HG03045 (cell line): ENCODE measurements around the gene SBK3.
"Not testable (repeated sequence)": the region's sequence is repeated elsewhere in the genome, so short reads cannot be mapped to it uniquely, and the experiment has no call there.

Source experiments
- ATAC-seq: cut with Tn5 transposase; IDR thresholded peaks from one replicate; pipeline ENCODE4 v1.9.1; 2021; ENCODE audit warnings: mild to moderate bottlenecking, moderate library complexity; ENCODE audit not compliant: unreplicated experiment

The SBK3 gene

DNA sequence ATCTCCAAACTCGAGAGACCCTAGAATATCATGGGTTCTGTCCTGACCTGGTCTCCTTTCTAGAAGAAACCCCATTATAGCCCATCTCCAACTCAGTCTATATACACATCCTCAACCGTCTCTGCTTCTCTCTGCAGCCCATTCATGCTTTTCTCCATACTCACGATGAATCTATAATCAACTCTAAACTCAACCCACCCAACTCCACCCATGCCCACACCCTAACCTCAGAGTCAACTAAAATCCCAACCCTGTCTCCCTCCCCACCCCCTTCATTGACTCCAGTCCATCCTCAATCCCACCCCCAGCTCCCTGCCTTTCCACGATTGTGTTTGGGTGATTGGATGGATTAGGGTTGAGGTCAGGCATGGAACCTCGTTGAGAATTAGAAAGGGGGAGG lies 1.8 kb downstream of the SBK3 start:
- no peak for ATAC-seq

DNA sequence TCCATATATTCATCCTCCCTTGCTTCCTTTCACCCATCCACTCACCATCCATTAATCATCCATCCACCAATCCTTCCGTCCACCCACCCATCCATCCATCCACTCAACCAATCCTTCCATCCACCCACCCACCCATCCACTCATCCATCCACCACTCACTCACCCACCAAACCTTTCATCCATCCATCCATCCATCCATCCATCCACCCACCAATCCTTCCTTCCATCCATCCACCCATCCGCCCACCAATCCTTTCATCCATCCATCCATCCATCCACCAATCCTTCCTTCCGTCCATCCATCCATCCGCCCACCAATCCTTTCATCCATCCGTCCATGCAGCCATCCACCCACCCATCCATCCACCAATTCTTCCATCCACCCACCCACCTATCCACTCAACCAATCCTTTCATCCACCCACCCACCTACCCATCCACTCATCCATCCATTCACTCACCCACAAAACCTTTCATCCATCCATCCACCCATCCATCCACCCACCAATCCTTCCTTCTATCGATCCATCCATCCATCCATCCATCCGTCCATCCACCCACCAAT lies 3.0 kb downstream of the SBK3 start:
- ATAC-seq: no peak

DNA sequence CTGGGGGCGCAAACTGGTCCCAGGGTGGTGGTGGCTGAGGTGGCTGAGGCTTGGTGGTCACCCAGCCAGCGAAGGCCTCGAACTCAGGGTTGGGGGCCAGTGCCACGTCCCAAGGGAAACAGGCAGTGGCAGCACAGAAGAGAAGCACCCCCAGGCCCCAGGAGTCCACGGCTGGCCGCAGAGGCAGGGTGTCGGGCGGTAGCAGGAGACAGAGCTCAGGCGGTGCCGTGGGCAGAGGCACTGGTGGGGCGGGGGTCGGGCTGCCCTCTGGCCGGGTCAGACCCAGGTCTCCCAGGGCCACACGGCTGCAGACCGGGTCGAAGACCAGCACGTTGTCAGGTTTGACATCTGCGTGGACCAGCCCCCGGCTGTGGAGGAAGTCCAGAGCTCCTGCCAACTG lies 4.3 kb downstream of the SBK3 start:
- ATAC-seq: no peak

DNA sequence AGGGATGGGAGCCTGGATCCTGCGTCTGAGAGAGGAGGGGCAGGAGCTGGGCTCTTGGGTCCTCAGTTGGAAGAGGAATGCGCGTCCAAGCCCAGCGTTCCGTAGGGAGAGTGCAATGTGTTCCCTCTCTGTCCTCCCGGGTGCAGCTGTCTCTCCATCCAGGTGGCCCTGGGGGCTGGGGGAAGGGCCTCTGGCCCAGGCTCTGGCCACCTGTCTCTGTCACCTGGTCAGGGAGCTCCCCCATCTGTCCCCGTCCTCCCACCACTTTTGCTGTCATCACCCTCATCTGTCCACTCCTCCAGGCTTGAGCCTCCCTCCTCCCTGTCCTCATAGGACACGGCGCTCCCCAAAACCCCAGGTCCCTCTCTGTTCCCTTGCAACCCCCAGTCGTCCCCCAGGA lies 4.7 kb downstream of the SBK3 start:
- ATAC-seq: no peak

DNA sequence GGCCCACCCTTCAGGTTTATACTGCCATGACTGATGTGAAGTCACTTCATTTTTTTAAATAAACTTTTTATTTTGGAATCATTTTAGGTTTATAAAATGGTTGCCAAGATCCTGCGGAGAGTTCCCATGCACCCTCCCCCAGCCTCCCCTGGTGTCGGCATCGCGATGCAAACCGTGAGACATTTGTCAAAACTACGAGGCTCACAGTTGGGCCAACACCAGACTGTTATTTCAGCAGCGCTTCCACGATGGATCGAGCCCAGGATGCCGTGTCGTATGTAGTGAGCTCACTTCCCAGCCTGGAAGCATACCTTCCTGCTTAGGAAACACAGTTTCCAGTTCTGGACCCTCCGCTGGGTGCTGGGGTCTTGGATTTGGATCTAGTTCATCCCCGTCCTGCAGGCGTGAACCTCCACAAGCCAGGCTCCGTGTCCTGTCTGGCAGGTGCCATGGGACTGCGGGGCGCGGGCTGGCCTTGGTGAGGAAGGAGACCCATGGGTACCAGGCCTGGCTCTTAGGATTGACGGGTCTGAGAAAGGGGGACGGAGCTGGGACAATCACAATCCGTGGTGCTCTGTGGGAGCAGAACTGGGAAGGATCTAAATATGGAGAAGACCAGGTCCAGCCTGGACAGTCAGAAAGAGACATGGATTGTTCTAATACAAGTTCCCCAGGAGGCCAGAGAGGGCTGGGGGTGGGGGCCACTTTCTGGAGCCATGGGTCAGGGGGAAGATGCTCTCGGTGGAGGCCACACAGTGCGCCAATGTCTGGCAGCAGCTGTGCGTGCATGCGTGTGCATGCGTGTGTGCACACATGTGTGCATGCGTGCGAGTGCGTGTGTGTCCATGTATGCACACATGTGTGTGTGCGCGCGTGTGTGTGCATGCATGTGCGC lies 6.0 kb downstream of the SBK3 start:
- ATAC-seq: no peak

DNA sequence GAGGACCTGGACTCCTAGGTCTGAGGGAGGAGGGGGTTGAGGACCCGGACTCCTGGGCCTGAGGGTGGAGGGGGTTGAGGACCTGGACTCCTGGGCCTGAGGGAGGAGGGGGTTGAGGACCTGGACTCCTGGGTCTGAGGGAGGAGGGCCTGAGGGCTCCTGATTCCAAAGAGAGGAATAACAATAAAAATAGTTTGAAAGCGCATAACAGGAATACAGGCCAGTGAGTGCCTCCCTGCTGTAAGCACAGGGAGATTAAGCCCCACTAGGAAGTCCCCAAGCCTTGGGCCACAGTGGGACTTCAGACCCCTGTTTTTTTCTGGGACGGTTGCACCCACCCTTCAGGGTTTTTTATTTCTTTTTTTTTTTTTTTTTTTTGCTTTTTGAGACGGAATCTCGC lies 7.2 kb downstream of the SBK3 start:
- ATAC-seq: no peak

DNA sequence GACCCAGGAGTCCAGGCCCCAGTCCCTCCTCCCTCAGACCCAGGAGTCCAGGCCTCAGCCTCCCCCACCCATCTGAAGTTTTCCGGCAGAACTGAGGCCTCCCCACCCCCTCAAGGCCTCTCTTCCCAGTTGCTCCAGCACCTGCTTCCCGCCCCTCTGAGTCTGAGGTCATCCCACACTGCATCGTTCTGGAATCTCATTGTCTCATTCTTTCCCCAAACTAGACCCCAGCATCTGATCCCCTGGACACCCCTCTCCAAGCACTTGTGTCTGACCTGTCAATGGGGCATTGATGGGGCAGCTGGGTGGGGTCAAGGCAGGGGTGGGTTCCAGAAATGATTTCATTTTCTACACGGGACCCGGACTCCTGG lies 7.6 kb downstream of the SBK3 start:
- no peak for ATAC-seq

DNA sequence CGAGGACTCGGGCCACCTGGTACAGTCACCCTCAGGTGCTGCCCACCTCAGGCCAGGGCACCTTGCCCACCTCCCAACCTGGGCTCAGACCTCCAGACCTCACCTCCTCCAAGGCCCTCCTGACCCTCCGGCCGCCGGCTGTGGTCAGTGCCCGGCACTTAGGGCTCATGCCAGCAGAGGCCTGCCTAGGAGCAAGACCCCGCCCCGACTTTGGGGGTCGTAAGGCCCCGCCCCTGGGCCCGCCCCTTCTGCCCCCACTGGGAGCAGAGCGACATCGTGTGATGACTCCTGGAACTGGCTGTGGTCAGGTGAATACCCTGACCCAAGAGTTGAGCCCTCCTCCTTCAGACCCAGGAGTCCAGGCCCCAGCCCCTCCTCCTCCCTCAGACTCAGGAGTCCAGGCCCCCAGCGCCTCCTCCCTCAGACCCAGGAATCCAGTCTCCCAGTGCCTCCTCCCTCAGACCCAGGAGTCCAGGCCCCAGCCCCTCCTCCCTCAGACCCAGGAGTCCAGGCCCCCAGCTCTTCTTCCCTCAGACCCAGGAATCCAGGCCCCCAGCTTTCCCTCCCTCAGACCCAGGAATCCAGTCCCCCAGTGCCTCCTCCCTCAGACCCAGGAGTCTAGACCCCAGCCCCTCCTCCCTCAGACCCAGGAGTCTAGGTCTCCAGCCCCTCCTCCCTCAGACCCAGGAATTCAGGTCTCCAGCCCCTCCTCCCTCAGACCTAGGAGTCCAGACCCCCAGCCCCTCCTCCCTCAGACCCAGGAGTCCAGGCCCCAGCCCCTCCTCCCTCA lies 8.2 kb downstream of the SBK3 start, which contains the start of gene SBK2:
Gene SBK2 (minus strand): TSS at position 183 of the 790 bp plus-strand sequence. CDS start 839 bp downstream, outside the sequence.
- ATAC-seq: no peak

DNA sequence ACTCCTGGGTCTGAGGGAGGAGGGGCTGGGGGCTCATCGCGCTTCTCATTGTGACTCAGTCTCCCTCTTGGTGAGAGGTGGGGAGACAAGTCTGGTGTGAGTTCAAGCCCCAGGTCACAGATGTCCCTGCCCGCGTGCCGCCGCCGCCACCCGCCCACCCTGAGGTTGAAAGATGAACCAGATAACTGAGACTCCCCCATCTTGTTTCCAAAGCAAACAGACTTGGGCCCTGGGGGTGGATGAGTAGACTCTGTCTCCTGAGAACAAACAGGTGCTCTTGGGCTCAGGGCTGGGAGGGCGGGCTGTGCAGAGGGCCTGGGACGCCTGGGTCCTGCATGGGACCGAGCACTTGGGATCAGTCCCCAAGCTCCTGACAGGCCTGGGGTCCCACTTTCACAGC lies 9.0 kb downstream of the SBK3 start:
- no peak for ATAC-seq

DNA sequence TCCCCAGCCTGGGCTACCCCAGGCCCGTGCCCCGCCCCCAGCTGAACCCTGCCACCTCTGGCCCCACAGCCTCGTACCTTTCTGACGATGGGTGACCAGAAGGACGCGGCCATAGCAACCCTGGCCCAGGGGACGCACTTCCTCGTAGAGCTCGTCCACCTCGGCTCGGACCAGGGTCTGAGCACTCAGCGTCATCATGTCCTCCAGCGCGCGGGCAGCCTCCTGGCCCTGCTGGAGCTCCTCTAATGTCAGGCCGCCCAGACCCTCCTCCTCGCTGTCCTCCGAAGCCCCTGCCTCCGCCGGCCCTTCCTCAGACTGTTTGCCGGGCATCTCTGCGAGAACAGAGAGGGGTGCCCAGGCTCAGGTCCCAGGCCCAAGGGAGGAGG lies 9.4 kb downstream of the SBK3 start:
- ATAC-seq: no peak

DNA sequence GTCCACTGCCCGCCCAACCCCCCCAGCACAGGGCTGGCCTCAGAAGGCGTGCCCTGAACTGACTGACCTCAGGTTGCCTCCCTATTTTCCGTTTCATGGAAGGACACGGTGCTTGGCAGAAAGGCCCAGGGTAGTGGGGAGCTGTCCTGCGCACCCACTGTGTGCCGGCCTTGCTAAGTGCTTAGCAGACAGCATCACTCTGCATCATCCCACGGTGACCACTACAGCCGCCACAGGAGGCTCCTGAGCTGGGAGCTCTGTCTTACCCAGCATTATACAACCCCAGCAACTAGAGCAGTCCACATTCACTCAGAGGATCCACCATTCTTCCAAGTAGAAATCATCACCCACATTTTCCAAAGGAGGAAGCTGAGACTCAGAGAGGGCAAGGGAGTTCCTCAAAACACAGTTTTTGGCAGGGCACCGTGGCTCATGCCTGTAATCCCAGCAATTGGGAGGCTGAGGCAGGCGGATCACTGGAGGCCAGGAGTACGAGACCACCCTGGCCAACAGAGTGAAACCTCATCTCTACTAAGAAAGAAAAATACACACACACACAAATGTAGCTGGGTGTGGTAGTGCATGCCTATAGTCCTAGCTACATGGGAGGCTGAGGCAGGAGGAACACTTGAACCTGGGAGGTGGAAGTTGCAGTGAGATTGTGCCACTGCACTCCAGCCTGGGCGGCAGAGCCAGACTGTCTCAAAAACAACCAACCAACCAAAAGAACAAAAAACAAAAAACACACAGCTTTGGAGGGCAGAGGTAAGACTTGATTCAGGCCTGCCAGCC lies 10.0 kb downstream of the SBK3 start:
- no peak for ATAC-seq

DNA sequence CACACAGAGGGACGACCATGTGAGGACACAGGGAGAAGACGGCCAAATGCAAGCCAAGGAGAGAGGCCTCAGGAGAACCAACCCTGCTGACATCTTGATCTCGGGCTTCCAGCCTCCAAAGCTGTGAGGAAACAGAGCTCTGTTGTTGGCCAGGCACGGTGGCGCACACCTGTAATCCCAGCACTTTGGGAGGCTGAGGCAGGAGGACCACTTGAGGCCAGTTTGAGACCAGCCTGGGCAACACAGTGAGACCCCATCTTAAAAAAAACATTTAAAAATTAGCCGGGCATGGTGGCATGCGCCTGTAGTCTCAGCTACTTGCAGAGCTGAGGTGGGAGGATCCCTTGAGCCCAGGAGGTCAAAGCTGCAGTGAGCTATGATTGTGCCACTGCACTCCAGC lies 11.1 kb downstream of the SBK3 start:
- not testable (repeated sequence) for ATAC-seq

DNA sequence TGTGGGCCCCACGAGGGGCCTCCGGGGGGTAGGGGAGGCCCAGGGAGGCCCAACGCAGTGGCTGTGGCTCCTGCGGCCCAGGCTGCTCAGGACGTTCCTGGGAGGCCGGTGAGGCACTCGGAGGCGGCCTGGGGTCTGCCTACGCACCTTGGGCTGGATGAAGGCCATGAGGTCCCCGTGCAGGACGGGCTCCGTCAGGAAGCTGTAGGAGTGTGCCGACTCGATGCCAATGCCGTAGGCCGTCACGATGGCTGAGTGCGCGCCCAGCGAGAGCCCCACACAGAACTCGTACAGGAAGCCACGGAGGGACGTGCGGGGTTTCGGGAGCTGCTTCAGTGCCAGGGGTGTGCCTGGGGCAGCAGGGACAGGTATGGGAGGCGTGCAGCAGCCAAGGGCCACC lies 14.3 kb downstream of the SBK3 start:
- ATAC-seq: no peak

DNA sequence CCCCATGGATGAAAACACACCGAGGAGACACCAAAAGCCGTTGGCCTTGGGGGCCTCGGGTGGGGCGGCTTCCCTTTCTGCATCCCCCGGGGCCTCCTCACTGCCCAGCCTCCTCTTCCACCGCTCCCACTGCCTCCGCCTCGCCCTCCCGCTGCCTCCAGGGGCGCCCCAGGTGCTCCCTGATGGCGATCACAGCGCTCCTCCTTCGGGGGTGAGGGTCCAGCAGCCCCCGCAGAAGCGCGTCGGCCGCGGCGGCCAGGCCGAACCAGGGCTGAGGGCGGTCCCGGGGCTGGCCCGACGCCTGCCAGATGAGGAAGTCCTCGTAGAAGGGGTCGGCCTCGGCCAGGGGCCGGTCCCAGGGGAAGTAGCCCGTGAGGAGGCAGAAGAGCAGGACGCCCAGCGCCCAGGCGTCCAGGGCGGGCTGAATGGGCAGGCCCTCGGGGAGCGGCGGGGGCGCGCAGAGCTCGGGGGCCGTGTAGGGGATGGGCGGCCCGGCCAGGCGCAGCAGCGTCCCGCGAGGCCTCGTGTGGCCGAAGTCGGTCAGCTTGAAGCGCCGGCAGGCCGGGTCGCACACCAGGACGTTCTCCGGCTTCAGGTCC lies 15.6 kb downstream of the SBK3 start:
- no peak for ATAC-seq

DNA sequence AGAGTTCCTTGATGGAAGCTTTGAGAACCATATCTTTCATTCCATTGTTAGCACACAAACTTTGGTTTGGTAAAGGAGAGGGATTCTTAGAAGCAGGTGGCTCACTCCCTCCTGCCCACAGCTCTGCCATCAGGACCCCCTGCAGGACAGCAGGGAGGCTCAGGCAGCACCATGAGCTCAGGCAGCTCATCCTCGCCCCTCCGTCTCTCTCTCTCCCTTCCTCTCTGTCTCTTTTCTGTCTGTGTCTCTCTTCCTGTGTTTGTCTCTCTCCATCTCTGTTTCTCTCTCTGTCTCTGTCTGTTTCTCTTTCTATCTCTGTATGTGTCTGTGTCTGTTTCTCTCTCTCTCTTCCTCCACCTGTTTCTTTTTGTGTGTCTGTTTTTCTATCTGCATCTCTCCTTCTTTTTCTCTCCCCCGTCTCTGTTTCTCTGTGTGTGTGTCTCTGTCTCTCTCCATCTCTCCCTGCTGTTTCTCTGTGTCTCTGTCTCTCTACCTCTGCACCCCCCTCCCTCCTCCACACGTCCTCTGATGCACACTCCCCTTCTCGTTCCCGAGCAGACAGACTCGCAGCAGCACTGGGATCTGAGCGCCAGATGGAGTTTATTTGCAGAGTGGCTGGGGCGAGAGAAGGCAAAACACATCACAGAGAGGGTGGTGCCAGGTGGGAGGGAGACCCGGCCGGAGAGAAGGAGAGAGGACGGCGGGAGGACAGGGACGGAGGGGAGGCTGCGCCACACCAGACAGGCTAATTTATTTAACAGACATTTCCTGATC lies 17.1 kb downstream of the SBK3 start:
- ATAC-seq: no peak

DNA sequence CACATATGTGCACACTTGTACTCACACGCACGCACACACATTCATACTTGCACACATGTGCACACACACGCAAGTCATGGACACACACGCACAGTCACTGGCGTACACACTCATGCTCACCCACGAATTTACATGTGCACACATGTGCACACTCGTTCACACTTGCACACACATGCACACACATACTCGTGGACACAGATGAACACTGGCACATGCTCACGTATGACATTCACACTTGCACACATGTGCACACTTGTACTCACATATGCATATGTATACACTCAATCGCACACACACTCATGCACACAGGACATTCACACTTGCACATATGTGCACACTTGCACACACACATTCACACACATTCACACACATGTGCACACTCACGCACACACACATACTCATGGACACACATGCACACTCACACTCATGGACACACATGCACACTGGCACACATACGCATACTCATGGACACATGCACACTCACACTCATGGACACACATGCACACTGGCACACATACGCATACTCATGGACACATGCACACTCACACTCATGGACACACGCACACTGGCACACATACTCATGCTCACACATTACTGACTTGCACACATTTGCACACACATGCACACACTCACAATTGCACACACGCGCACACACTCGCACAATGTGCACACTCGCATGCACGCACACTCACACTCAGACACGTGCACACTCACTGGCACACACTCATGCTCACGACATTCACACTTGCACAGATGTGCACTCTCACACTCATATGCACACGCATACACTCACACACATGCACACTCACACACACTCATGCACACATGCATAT lies 17.9 kb downstream of the SBK3 start:
- ATAC-seq: no peak

DNA sequence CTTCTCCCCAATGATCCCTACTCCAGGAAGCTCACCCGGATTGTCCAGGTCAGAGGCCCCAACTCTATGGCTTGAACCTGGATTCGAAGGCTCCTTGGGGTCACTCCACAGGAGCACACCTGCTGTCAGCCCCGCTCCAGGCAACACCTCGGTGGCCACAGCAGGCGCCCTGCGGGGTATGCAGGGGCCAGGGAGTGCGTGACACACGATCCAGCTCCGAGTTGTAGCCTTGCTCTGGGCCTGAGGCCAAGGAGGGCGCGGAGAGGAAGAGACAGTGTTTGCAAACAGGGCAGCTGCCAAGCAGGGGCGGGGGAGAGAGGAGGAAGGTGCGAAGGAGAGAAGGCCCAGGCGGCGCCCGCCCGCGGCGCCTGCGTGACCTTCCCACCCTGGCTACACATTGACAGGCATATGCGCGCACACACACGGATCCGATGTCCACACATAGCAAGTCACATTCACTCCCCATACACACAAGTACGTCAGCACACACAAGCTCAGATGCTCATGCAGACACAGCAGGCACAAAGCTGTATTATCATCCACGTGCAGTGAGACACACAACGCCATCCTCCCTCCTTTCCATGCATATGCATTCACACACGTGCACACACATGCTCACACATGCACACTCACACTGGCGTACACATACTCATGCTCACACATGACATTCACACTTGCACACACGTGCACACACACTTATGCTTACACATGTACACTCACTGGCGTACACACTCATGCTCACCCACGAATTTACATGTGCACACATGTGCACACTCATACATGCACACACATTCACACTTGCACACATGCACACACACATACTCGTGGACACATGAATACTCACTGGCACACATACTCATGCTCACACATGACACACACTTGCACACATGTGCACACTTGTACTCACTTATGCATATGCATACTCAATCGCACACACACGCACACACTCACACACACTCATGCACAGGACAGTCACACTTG lies 18.8 kb downstream of the SBK3 start:
- no peak for ATAC-seq
